ENCODE measurements around the gene LIX1. TPM values are rescaled to one million over a fixed set of nuclear protein-coding genes. Genes with fewer than 3 reads are reported as not detected.
"Not testable (repeated sequence)": the region's sequence is repeated elsewhere in the genome, so short reads cannot be mapped to it uniquely, and the experiment has no call there.

LIX1 gene
- total and polyA plus RNA-seq, 10 donors, result 0.06 to 0.14 TPM; not detected in 8

GRCh38 chr5:97183100-97183929 is 40.9 kb upstream of the LIX1 start, which contains the start of gene RIOK2:
RIOK2 (minus strand) TSS chr5:97183247; CDS start chr5:97183191, 56 bp downstream.
- intact Hi-C loops (cut with DNase I; ENCODE audit: low total_unique reads), result no loop called here
- H3K27ac ChIP-seq, result peak within 1 kb of the TSS; percentile 78 to 95 (median 90)
- TF ChIP-seq POLR2AphosphoS5 (IDR thresholded peaks at IDR 0.05), result peak; percentile 81 to 92 (median 90)
- peak in 1 of 11 experiments; percentile 19 for TF ChIP-seq CTCF (IDR thresholded peaks at IDR 0.05 in 8 of 11, conservative IDR thresholded peaks at IDR 0.05 in 3 of 11)
- TF ChIP-seq POLR2A (IDR thresholded peaks at IDR 0.05), result peak in 1 of 3 donors; percentile 67

GRCh38 chr5:97182571-97183099 is 40.2 kb upstream of the LIX1 start:
- WGBS, 5 donors, result 0 to 1% (median 1%) methylated on average over 12 of the region's 12 CpGs
- Histone ChIP-seq H3K27me3 (replicated peaks in 1 of 7) (no peaks in the 10 kb centered on the region), H3K4me1 (peaks cover 19 to 40% (median 29%) of the 10 kb centered on the region in 6 donors), H3K27ac (peak overlapping the region; percentile 78 to 95 (median 90)), H3K9me3 (no peaks in the 10 kb centered on the region), H3K4me3 (peak overlapping the region; percentile 49 to 84 (median 71)), H3K36me3 (peaks cover 0 to 20% (median 15%) of the 10 kb centered on the region in 6 donors)
- DNase-seq, result no peak
- no peak for TF ChIP-seq CTCF (IDR thresholded peaks at IDR 0.05 in 8 of 11, conservative IDR thresholded peaks at IDR 0.05 in 3 of 11)
- TF ChIP-seq POLR2A (IDR thresholded peaks at IDR 0.05), result no peak
- no peak for TF ChIP-seq POLR2AphosphoS5 (IDR thresholded peaks at IDR 0.05)
- intact Hi-C loops (cut with DNase I; ENCODE audit: low total_unique reads), result no loop called here

More at GRCh38 chr5:97183100-97183929, 40.9 kb upstream of the LIX1 start, which contains the start of gene RIOK2:
- DNase-seq, result peak; percentile 96
- Histone ChIP-seq H3K27me3 (replicated peaks in 1 of 7) (no peaks in the 10 kb centered on the region), H3K9me3 (no peaks in the 10 kb centered on the region), H3K36me3 (peaks cover 0 to 13% (median 9%) of the 10 kb centered on the region in 6 donors), H3K4me3 (peak within 1 kb of the TSS; percentile 49 to 84 (median 71)), H3K4me1 (peaks cover 19 to 40% (median 29%) of the 10 kb centered on the region in 6 donors)
- 0% methylated on average over 39 to 44 of the region's 44 CpGs for WGBS, 5 donors

GRCh38 chr5:97181856-97182545 is 39.6 kb upstream of the LIX1 start:
- TF ChIP-seq CTCF (IDR thresholded peaks at IDR 0.05 in 8 of 11, conservative IDR thresholded peaks at IDR 0.05 in 3 of 11), result no peak
- TF ChIP-seq POLR2A (IDR thresholded peaks at IDR 0.05), result no peak
- no peak for TF ChIP-seq POLR2AphosphoS5 (IDR thresholded peaks at IDR 0.05)
- intact Hi-C loops (cut with DNase I; ENCODE audit: low total_unique reads), result no loop called here
- WGBS, 5 donors, result 66 to 86% (median 75%) methylated on average over 4 of the region's 4 CpGs

GRCh38 chr5:97179457-97179856 is 37.0 kb upstream of the LIX1 start:
- WGBS, 5 donors, result 65 to 98% (median 79%) methylated on average over 3 of the region's 3 CpGs
- peaks cover 19 to 37% (median 29%) of the 10 kb centered on the region in 6 donors for H3K4me1 ChIP-seq
- peaks cover 0 to 52% (median 45%) of the 10 kb centered on the region in 6 donors for H3K36me3 ChIP-seq
- H3K27me3 ChIP-seq (replicated peaks in 1 of 7); H3K9me3 ChIP-seq; H3K27ac ChIP-seq; H3K4me3 ChIP-seq; intact Hi-C loops (cut with DNase I; ENCODE audit: low total_unique reads); DNase-seq: not testable (repeated sequence)

More at GRCh38 chr5:97181856-97182545, 39.6 kb upstream of the LIX1 start:
- no peaks in the 10 kb centered on the region for H3K27me3 ChIP-seq (replicated peaks in 1 of 7)
- H3K4me1 ChIP-seq, result peaks cover 19 to 40% (median 29%) of the 10 kb centered on the region in 6 donors
- H3K27ac ChIP-seq, result peak overlapping the region in 5 of 8 donors; percentile 90 to 95 (median 94)
- H3K36me3 ChIP-seq, result peaks cover 0 to 27% (median 22%) of the 10 kb centered on the region in 6 donors
- no peak for DNase-seq
- H3K4me3 ChIP-seq, result peak overlapping the region; percentile 49 to 84 (median 71)
- no peaks in the 10 kb centered on the region for H3K9me3 ChIP-seq

Measured in spleen (tissue), 11 donors.